HCT116 (cell line): ENCODE results near the gene MTFR1L. TPM values are rescaled to one million over a fixed set of nuclear protein-coding genes. Genes with fewer than 3 reads are reported as not detected.

Experiments used
- ATAC-seq: fragments of 200-7000 bp; cut with Tn5 transposase; 2 replicates; pipeline ENCODE4 v1.9.1; 2020; ENCODE audit warnings: mild to moderate bottlenecking, moderate library complexity
- BruUV-seq: library from RNA; stranded (reverse); fragments of 400-500 nt; replicated peaks from 2 replicates; lab custom pipeline; 2021; lab: Mats Ljungman, UMichigan
- CTCF ChIA-PET: fragments of 300-600 bp; sonication (Branson Sonifier 250); formaldehyde crosslinking; loops from one replicate; lab custom pipeline; 2021; ENCODE audit warnings: antibody characterized with exemption; lab: Charles Lee
- POLR2A ChIA-PET: fragments of 300-600, 350-600 bp; sonication (Branson Sonifier 250); formaldehyde crosslinking; loops from one replicate; lab custom pipeline; 2021; ENCODE audit warnings: antibody characterized with exemption; lab: Charles Lee
- RAD21 ChIA-PET, 2 experiments: fragments of 300-600 bp; sonication (Branson Sonifier 250); formaldehyde crosslinking; loops; one replicate each; lab custom pipeline; 2023; ENCODE audit warnings: low total read pairs in 2 of 2; ENCODE audit not compliant: uncharacterized antibody in 2 of 2, unreplicated experiment in 2 of 2, low non-redundant PET in 1 of 2; lab: Charles Lee
- DNase-seq: peaks from one replicate; pipeline ENCODE4 v3.0.0-alpha.2; 2010; ENCODE audit warnings: low read depth, low spot score
- H2AFZ ChIP-seq: fragments of 200-600 bp; shearing (Covaris generic), sonication (generic); 2 replicates; pipeline ENCODE4 v1.6.1; 2017; ENCODE audit warnings: low read depth, mixed run types, mixed read lengths, antibody characterized with exemption, low read length; ENCODE audit not compliant: poor library complexity, severe bottlenecking
- H3K27ac ChIP-seq: 2 replicates; pipeline ENCODE4 v1.5.1; 2012; ENCODE audit warnings: low read depth, low read length
- H3K27me3 ChIP-seq: fragments of 200-600 bp; sonication (generic); 2 replicates; pipeline ENCODE4 v1.6.1; 2016; ENCODE audit warnings: mixed run types, low read length, mixed read lengths; ENCODE audit not compliant: insufficient read depth
- H3K36me3 ChIP-seq, 2 experiments: fragments of 200-500 bp in 1 of 2; fragments of 200-600 bp in 1 of 2; sonication (Bioruptor generic) in 1 of 2; sonication (generic) in 1 of 2; 2 replicates each; pipeline versions ENCODE4 v1.5.1 to v1.6.1; 2014 to 2016; ENCODE audit warnings: low read length in 2 of 2, inconsistent platforms in 1 of 2, mixed read lengths in 1 of 2, mixed run types in 1 of 2; ENCODE audit not compliant: insufficient read depth in 2 of 2, control insufficient read depth in 1 of 2
- H3K4me1 ChIP-seq, 2 experiments: fragments of 200-600 bp in 1 of 2; sonication (generic) in 1 of 2; 2 replicates each; pipeline versions ENCODE4 v1.5.1 to v1.6.1; 2012 to 2017; ENCODE audit warnings: low read length in 2 of 2, inconsistent platforms in 1 of 2, mild to moderate bottlenecking in 1 of 2, mixed read lengths in 1 of 2, mixed run types in 1 of 2, moderate library complexity in 1 of 2; ENCODE audit not compliant: insufficient read depth in 2 of 2, control insufficient read depth in 1 of 2
- H3K4me2 ChIP-seq: fragments of 200-600 bp; sonication (generic); 2 replicates; pipeline ENCODE4 v1.6.1; 2017; ENCODE audit warnings: mixed run types, low read length, mixed read lengths
- H3K4me3 ChIP-seq, 2 experiments: fragments of 200-600 bp in 1 of 2; sonication (generic) in 1 of 2; replicated peaks in 1 of 2; 2 replicates each; pipeline ENCODE4 v1.5.1; 2011 to 2016; ENCODE audit warnings: low read length in 2 of 2, control low read depth in 1 of 2, low read depth in 1 of 2, mild to moderate bottlenecking in 1 of 2, mixed read lengths in 1 of 2, mixed run types in 1 of 2
- H3K79me2 ChIP-seq: fragments of 200-600 bp; sonication (generic); 2 replicates; pipeline ENCODE4 v1.6.1; 2017; ENCODE audit warnings: mild to moderate bottlenecking, mixed run types, low read length, moderate library complexity, mixed read lengths; ENCODE audit not compliant: insufficient read depth
- H3K9ac ChIP-seq: fragments of 200-600 bp; sonication (generic); 2 replicates; pipeline ENCODE4 v1.6.1; 2016; ENCODE audit warnings: low read length, mixed read lengths
- H3K9me2 ChIP-seq: fragments of 200-600 bp; sonication (generic), shearing (Covaris generic); 2 replicates; pipeline ENCODE4 v1.6.1; 2017; ENCODE audit warnings: mixed run types, mild to moderate bottlenecking, moderate library complexity; ENCODE audit not compliant: insufficient read depth
- H3K9me3 ChIP-seq, 2 experiments: fragments of 200-500 bp in 1 of 2; fragments of 200-600 bp in 1 of 2; sonication (Bioruptor generic) in 1 of 2; sonication (generic) in 1 of 2; 2 replicates each; pipeline ENCODE4 v1.6.1; 2014 to 2017; ENCODE audit warnings: low read length in 2 of 2, mixed read lengths in 2 of 2, inconsistent platforms in 1 of 2, low read depth in 1 of 2, mild to moderate bottlenecking in 1 of 2, mixed run types in 1 of 2, moderate library complexity in 1 of 2; ENCODE audit not compliant: control insufficient read depth in 1 of 2, insufficient read depth in 1 of 2
- H4K20me1 ChIP-seq: fragments of 200-600 bp; sonication (generic), shearing (Covaris generic); 2 replicates; pipeline ENCODE4 v1.6.1; 2017; ENCODE audit warnings: mixed run types, mild to moderate bottlenecking, moderate library complexity; ENCODE audit not compliant: insufficient read depth
- CTCF ChIP-seq, 3 experiments: fragments of 200-600 bp in 1 of 3; sonication (generic) in 1 of 3; IDR thresholded peaks in 2 of 3; conservative IDR thresholded peaks in 1 of 3; 2 replicates each; pipeline ENCODE4 v1.5.1; 2012 to 2017; ENCODE audit warnings: low read depth in 2 of 3, low read length in 2 of 3, antibody characterized with exemption in 1 of 3, borderline replicate concordance in 1 of 3, control low read depth in 1 of 3, mild to moderate bottlenecking in 1 of 3, mixed read lengths in 1 of 3, mixed run types in 1 of 3, moderate library complexity in 1 of 3; ENCODE audit not compliant: insufficient read depth in 1 of 3
- ELF1 ChIP-seq: IDR thresholded peaks from 2 replicates; pipeline ENCODE4 v1.6.1; 2012; ENCODE audit warnings: low read depth, borderline replicate concordance
- EZH2 ChIP-seq: fragments of 200-600 bp; sonication (generic); IDR thresholded peaks from 2 replicates; pipeline ENCODE4 v1.6.1; 2017; ENCODE audit warnings: antibody characterized with exemption, mixed run types
- FOSL1 ChIP-seq: IDR thresholded peaks from 2 replicates; pipeline ENCODE4 v1.6.1; 2012; ENCODE audit warnings: low read depth
- JUND ChIP-seq: IDR thresholded peaks from 2 replicates; pipeline ENCODE4 v1.6.1; 2012
- POLR2A ChIP-seq: IDR thresholded peaks from 2 replicates; pipeline ENCODE4 v1.7.0; 2011; ENCODE audit warnings: borderline replicate concordance; ENCODE audit not compliant: insufficient read depth, insufficient read length; ENCODE audit errors: extremely low read depth
- TCF7L2 ChIP-seq: IDR thresholded peaks from 2 replicates; pipeline ENCODE4 v1.7.0; 2011; ENCODE audit warnings: borderline replicate concordance, inconsistent platforms; ENCODE audit not compliant: insufficient read depth, insufficient read length; ENCODE audit errors: extremely low read depth
- ZBTB33 ChIP-seq: IDR thresholded peaks from 2 replicates; pipeline ENCODE4 v1.6.1; 2011; ENCODE audit warnings: mild to moderate bottlenecking, low read length, moderate library complexity; ENCODE audit not compliant: insufficient replicate concordance; ENCODE audit errors: extremely low read depth
- intact Hi-C: fragments of 100-400 bp; cut with micrococcal nuclease; formaldehyde crosslinking; loops from 2 replicates; pipeline ENCODE4 v1.10.0; 2022
- total RNA-seq: library from RNA; stranded (reverse); gene quantifications from one replicate; pipeline ENCODE4 v1.2.1, GENCODE V29; 2021; ENCODE audit not compliant: unreplicated experiment

The MTFR1L gene
- total RNA-seq, 1 experiment from 2014 or later = 35.8 TPM

- no peak overlapping the region for H3K4me3 ChIP-seq
- H3K4me1 ChIP-seq = peaks cover 0 to 3% of the 10 kb centered on the region in 2 experiments; a peak in 1 of 4 replicates
- H3K27ac ChIP-seq = no peak overlapping the region
- intact Hi-C loops = no loop called here
- CTCF ChIA-PET = no interaction called here
- H2AFZ ChIP-seq = no peak overlapping the region
- H3K4me2 ChIP-seq = no peak overlapping the region
- no peaks in the 10 kb centered on the region; the same call in 1 of the 2 replicates for H4K20me1 ChIP-seq
- H3K9me3 ChIP-seq = no peaks in the 10 kb centered on the region
- H3K9ac ChIP-seq = no peak overlapping the region
- peaks cover 38 to 43% of the 10 kb centered on the region in 2 experiments for H3K36me3 ChIP-seq
- POLR2A ChIA-PET = no interaction called here
- TF ChIP-seq ZBTB33 = no peak
- TF ChIP-seq FOSL1 = no peak
- no peak for TF ChIP-seq TCF7L2
- no peak for TF ChIP-seq ELF1
- TF ChIP-seq EZH2 = no peak
- no peak for TF ChIP-seq POLR2A
- H3K79me2 ChIP-seq = peaks cover 77% of the 10 kb centered on the region
- BruUV-seq = no TSS peak
- no peaks in the 10 kb centered on the region for H3K9me2 ChIP-seq
- ATAC-seq (no peak), DNase-seq (no peak)
- RAD21 ChIA-PET = no interaction called here
- no peaks in the 10 kb centered on the region for H3K27me3 ChIP-seq
Measured at GRCh38 chr1:25834894-25835293, 15.1 kb downstream of the MTFR1L start.

GRCh38 chr1:25836695-25837094, 16.9 kb downstream of the MTFR1L start:
- no peak overlapping the region for H2AFZ ChIP-seq
- intact Hi-C loops = loop anchor here (1.0 kb wide), 2 partner anchors 54 to 162 kb away; partner anchors contain the start of gene PAFAH2
- H3K4me3 ChIP-seq = no peak overlapping the region
- peaks cover 20 to 28% of the 10 kb centered on the region in 2 experiments for H3K36me3 ChIP-seq
- ChIA-PET RAD21 (interaction anchor here in 1 of 2 experiments (1.0 kb wide), 1 partner anchor 54 kb away, joined by 3 read pairs; no protein-coding TSS in a partner anchor), CTCF (interaction anchor here (0.7 to 1.3 kb wide), 8 partner anchors 9 to 555 kb away, joined by 3 to 7 read pairs (median 4); partner anchors contain the start of genes MTFR1L, PAFAH2 and PAQR7), POLR2A (interaction anchor here (1.5 kb wide), 1 partner anchor 13 kb away, joined by 3 read pairs; no protein-coding TSS in a partner anchor)
- no peaks in the 10 kb centered on the region for H3K9me2 ChIP-seq
- H3K27me3 ChIP-seq = no peaks in the 10 kb centered on the region
- H3K9me3 ChIP-seq = no peaks in the 10 kb centered on the region
- no peak overlapping the region for H3K9ac ChIP-seq
- H3K4me2 ChIP-seq = no peak overlapping the region
- H3K4me1 ChIP-seq = peaks cover 0 to 3% of the 10 kb centered on the region in 2 experiments; a peak in 1 of 4 replicates
- no peaks in the 10 kb centered on the region; the same call in 1 of the 2 replicates for H4K20me1 ChIP-seq
- no TSS peak for BruUV-seq
- TF ChIP-seq CTCF (IDR thresholded peaks at IDR 0.05 in 2 of 3, conservative IDR thresholded peaks at IDR 0.05 in 1 of 3; ENCODE audit: borderline replicate concordance in 1 of 3, insufficient read depth in 1 of 3, low read depth in 2 of 3, low read length in 2 of 3) (no peak), JUND (no peak), FOSL1 (no peak)
- no peak overlapping the region for H3K27ac ChIP-seq
- H3K79me2 ChIP-seq = peaks cover 92% of the 10 kb centered on the region
- DNase-seq (no peak), ATAC-seq (no peak)
